ENCODE measurements around the gene PATZ1.

The PATZ1 gene

GRCh38 chr22:31282748-31283468, 63.2 kb downstream of the PATZ1 start:
- no peak for DNase-seq (ENCODE audit: low read depth)

GRCh38 chr22:31281733-31282132, 64.4 kb downstream of the PATZ1 start:
- no peak for DNase-seq (ENCODE audit: low read depth)

- DNase-seq (ENCODE audit: low read depth) = no peak
Observed at GRCh38 chr22:31279821-31280505, 66.2 kb downstream of the PATZ1 start.

GRCh38 chr22:31279327-31279669, 66.8 kb downstream of the PATZ1 start:
- no peak for DNase-seq (ENCODE audit: low read depth)

- no peak for DNase-seq (ENCODE audit: low read depth)
Observed at GRCh38 chr22:31278626-31279326, 67.4 kb downstream of the PATZ1 start.

- no peak for DNase-seq (ENCODE audit: low read depth)
Observed at GRCh38 chr22:31278151-31278621, 68.0 kb downstream of the PATZ1 start.

- no peak for DNase-seq (ENCODE audit: low read depth)
Observed at GRCh38 chr22:31277741-31278140, 68.4 kb downstream of the PATZ1 start.

- DNase-seq (ENCODE audit: low read depth) = no peak
Observed at GRCh38 chr22:31276426-31277167, 69.5 kb downstream of the PATZ1 start.
